Fibroblast of pulmonary artery (primary cell): ENCODE data around the gene MYLK.
"Not testable (repeated sequence)": the region's sequence is repeated elsewhere in the genome, so short reads cannot be mapped to it uniquely, and the experiment has no call there.

Experiments used
- DNase-seq: peaks from one replicate; pipeline ENCODE4 v3.0.0-alpha.2; 2010; ENCODE audit warnings: low read depth
- H3K4me3 ChIP-seq: replicated peaks from 2 replicates; pipeline ENCODE4 v1.5.1; 2011; ENCODE audit warnings: low read depth, mild to moderate bottlenecking, control low read depth, low read length, moderate library complexity
- CTCF ChIP-seq: IDR thresholded peaks from 2 replicates; pipeline ENCODE4 v1.5.1; 2011; ENCODE audit warnings: mild to moderate bottlenecking, control low read depth, low read length, inconsistent platforms; ENCODE audit errors: missing control alignments

MYLK gene

GRCh38 chr3:123618768-123619484 lies 265.2 kb downstream of the MYLK start:
- no peak for TF ChIP-seq CTCF
- peak; percentile 92 for DNase-seq

GRCh38 chr3:123618076-123618708 lies 265.9 kb downstream of the MYLK start:
- TF ChIP-seq CTCF: no peak
- H3K4me3 ChIP-seq: no peak overlapping the region
- no peak for DNase-seq

More at GRCh38 chr3:123618768-123619484, 265.2 kb downstream of the MYLK start:
- H3K4me3 ChIP-seq: no peak overlapping the region

- no peak overlapping the region for H3K4me3 ChIP-seq
- no peak for DNase-seq
- no peak for TF ChIP-seq CTCF
Observed at GRCh38 chr3:123616593-123616992, 267.5 kb downstream of the MYLK start.

GRCh38 chr3:123613543-123613942 lies 270.6 kb downstream of the MYLK start:
- no peak for DNase-seq
- no peak for TF ChIP-seq CTCF
- H3K4me3 ChIP-seq: no peak overlapping the region

GRCh38 chr3:123611674-123612073 lies 272.5 kb downstream of the MYLK start:
- DNase-seq, H3K4me3 ChIP-seq: not testable (repeated sequence)

GRCh38 chr3:123611082-123611481 lies 273.1 kb downstream of the MYLK start:
- no peak for DNase-seq
- no peak overlapping the region for H3K4me3 ChIP-seq
- TF ChIP-seq CTCF: no peak

- DNase-seq: no peak
- no peak overlapping the region for H3K4me3 ChIP-seq
- TF ChIP-seq CTCF: no peak
Observed at GRCh38 chr3:123610331-123610730, 273.8 kb downstream of the MYLK start.
